Measurements from ENCODE around the gene LIMS1. TPM values are rescaled to one million over a fixed set of nuclear protein-coding genes. Genes with fewer than 3 reads are reported as not detected.

Gene LIMS1
- total RNA-seq, 4 donors from 2014 or later = 147 to 308 (median 224) TPM

- H3K27me3 ChIP-seq = no peaks in the 10 kb centered on the region
- H3K4me3 ChIP-seq = no peak overlapping the region
- in situ Hi-C loops (cut with MboI; ENCODE audit: low sequenced_read_pairs in 4 of 4) (no loop called here), intact Hi-C loops (cut with DNase I; ENCODE audit: low total_unique reads) (loop anchor here (1.0 to 2.0 kb wide), 3 partner anchors 28 to 187 kb away; partner anchors contain the start of gene GCC2)
- no peak for ATAC-seq
- H3K9me3 ChIP-seq = no peaks in the 10 kb centered on the region
- DNase-seq = no peak
- H3K27ac ChIP-seq = peak overlapping the region; percentile 86 to 95 (median 92)
- H3K4me1 ChIP-seq = peaks cover 76 to 89% of the 10 kb centered on the region in 2 donors
- no peaks in the 10 kb centered on the region for H3K36me3 ChIP-seq
- no peak for TF ChIP-seq CTCF (IDR thresholded peaks at IDR 0.05 in 4 of 5, conservative IDR thresholded peaks at IDR 0.05 in 1 of 5)
- TF ChIP-seq POLR2A (IDR thresholded peaks at IDR 0.05) = no peak
Observed at GRCh38 chr2:108635630-108636354, 101.5 kb downstream of the LIMS1 start.

GRCh38 chr2:108637304-108637669, 103.0 kb downstream of the LIMS1 start:
- Histone ChIP-seq H3K27me3 (no peaks in the 10 kb centered on the region), H3K4me1 (peaks cover 74 to 88% of the 10 kb centered on the region in 2 donors), H3K27ac (peak overlapping the region; percentile 86 to 95 (median 92)), H3K36me3 (no peaks in the 10 kb centered on the region), H3K9me3 (no peaks in the 10 kb centered on the region), H3K4me3 (no peak overlapping the region)
- TF ChIP-seq POLR2A (IDR thresholded peaks at IDR 0.05) = peak; percentile 43 to 69
- no peak for TF ChIP-seq CTCF (IDR thresholded peaks at IDR 0.05 in 4 of 5, conservative IDR thresholded peaks at IDR 0.05 in 1 of 5)
- in situ Hi-C loops (cut with MboI; ENCODE audit: low sequenced_read_pairs in 4 of 4) (no loop called here), intact Hi-C loops (cut with DNase I; ENCODE audit: low total_unique reads) (loop anchor here (1.0 to 2.0 kb wide), 3 partner anchors 42 to 188 kb away; partner anchors contain the start of genes GCC2 and LIMS1)
- DNase-seq = peak; percentile 87 to 88
- ATAC-seq = peak; percentile 84

- ATAC-seq (peak; percentile 18 to 21), DNase-seq (no peak)
- Histone ChIP-seq H3K27me3 (no peaks in the 10 kb centered on the region), H3K4me1 (peaks cover 48 to 64% of the 10 kb centered on the region in 2 donors), H3K27ac (peak overlapping the region; percentile 86 to 95 (median 92)), H3K4me3 (peak overlapping the region in 1 of 4 donors; percentile 20), H3K9me3 (no peaks in the 10 kb centered on the region), H3K36me3 (no peaks in the 10 kb centered on the region)
- intact Hi-C loops (cut with DNase I; ENCODE audit: low total_unique reads) (no loop called here), in situ Hi-C loops (cut with MboI; ENCODE audit: low sequenced_read_pairs in 4 of 4) (no loop called here)
- TF ChIP-seq CTCF (IDR thresholded peaks at IDR 0.05 in 4 of 5, conservative IDR thresholded peaks at IDR 0.05 in 1 of 5) (no peak), POLR2A (IDR thresholded peaks at IDR 0.05) (no peak)
Observed at GRCh38 chr2:108640731-108641130, 106.5 kb downstream of the LIMS1 start.

- H3K9me3 ChIP-seq = no peaks in the 10 kb centered on the region
- TF ChIP-seq POLR2A (IDR thresholded peaks at IDR 0.05) = no peak
- no peak for TF ChIP-seq CTCF (IDR thresholded peaks at IDR 0.05 in 4 of 5, conservative IDR thresholded peaks at IDR 0.05 in 1 of 5)
- ATAC-seq = no peak
- in situ Hi-C loops (cut with MboI; ENCODE audit: low sequenced_read_pairs in 4 of 4) (no loop called here), intact Hi-C loops (cut with DNase I; ENCODE audit: low total_unique reads) (no loop called here)
- H3K27me3 ChIP-seq = no peaks in the 10 kb centered on the region
- DNase-seq = no peak
- H3K4me3 ChIP-seq = no peak overlapping the region
- no peaks in the 10 kb centered on the region for H3K36me3 ChIP-seq
- H3K4me1 ChIP-seq = peaks cover 38 to 62% of the 10 kb centered on the region in 2 donors
- H3K27ac ChIP-seq = peak overlapping the region; percentile 86 to 95 (median 92)
Observed at GRCh38 chr2:108641756-108642155, 107.5 kb downstream of the LIMS1 start.

Measured in gastrocnemius medialis (tissue), 4 donors.